Measurements from ENCODE around the gene DEGS2.

DNA sequence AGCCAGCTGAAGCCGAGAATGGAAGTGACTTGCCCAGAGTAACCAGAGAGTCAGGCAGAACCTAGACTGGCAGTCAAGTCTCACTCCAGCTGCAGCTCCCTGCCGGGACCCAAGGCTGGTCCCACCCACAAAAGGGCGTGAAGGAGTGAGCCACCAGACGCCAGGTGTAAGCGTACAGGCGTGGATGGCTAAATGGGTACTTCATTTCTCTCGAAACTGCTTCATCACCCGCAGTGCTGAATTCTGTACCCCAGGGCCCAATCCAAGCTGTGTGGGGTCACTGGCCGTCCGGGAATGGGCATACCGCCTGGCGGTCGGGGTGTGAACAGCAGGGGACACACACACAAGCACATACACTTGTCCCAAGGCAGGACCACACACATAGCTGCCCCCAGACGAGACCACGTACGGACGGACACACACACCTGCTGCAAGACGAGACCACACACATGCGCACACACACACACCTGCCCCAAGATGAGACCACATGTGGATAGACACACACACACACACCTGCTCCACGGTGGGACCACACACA is 34.8 kb downstream of the DEGS2 start:
- TF ChIP-seq POLR2AphosphoS5 (IDR thresholded peaks at IDR 0.05; ENCODE audit: low read depth, low read length) = no peak
- TF ChIP-seq POLR2A (IDR thresholded peaks at IDR 0.05; ENCODE audit: low read depth, low read length) = no peak
- no peak for TF ChIP-seq TAF1 (IDR thresholded peaks at IDR 0.05; ENCODE audit: low read depth, low read length)
- TF ChIP-seq PAX5 (IDR thresholded peaks at IDR 0.05; ENCODE audit: insufficient read depth, low read length, severe bottlenecking) = no peak
- no peak for TF ChIP-seq SPI1 (IDR thresholded peaks at IDR 0.05; ENCODE audit: low read depth, low read length)
